ENCODE measurements around the gene BCL2.
"Not testable (repeated sequence)": the region's sequence is repeated elsewhere in the genome, so short reads cannot be mapped to it uniquely, and the experiment has no call there.

Gene BCL2

DNA sequence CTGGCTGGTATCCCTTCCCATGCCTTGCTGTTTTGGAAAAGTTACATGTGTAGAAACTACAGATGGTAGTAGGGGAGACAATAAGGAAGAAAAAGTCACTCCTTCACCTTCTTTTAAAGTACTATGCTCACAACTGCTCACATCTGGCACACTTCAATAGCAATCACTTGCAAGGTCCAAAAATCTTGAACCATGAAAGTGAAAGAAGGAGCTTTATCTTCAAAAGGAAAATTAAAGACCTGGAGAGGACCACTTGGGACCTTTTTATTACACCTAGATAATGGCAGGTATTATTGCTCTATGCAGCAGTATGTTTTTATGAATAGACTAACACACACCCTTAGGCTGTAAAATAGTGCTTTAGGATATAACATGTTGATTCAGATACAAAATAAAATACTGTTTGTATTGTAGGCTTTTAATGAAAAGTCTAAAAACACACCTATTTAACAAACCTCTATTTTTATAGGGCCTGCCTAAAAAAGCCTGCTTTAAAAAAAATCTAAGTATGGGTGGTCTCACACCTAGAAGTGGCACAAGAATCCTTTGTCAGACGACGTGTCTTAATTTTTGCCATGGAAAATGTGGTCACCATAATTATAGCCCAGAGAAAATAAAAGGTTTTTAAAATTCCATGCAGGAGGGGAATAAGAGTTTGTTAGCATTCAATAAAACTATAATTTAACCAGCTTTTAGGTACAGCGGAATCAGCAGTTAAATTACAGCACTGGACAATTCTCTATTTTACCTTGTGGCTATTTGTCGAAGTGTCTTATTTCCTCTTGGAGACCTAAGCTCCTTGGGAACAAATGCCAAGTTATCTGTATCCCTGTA lies 124.0 kb downstream of the BCL2 start:
- H3K9me3 ChIP-seq (ENCODE audit: control insufficient read depth, low read length), result no peaks in the 10 kb centered on the region
- H3K36me3 ChIP-seq (ENCODE audit: control insufficient read depth, insufficient read depth, low read length), result no peaks in the 10 kb centered on the region
- no peaks in the 10 kb centered on the region for H3K4me1 ChIP-seq (ENCODE audit: control insufficient read depth, insufficient read depth, low read length, poor library complexity, severe bottlenecking)
- no peak overlapping the region for H3K4me3 ChIP-seq (ENCODE audit: extremely low read depth, insufficient read depth, low read length, poor library complexity, severe bottlenecking)
- 92 to 100% methylated on average over 2 of the region's 4 CpGs for WGBS, 2 experiments (ENCODE audit: insufficient coverage in 2 of 2)
- H3K27ac ChIP-seq (ENCODE audit: low read depth, low read length, severe bottlenecking), result no peak overlapping the region

DNA sequence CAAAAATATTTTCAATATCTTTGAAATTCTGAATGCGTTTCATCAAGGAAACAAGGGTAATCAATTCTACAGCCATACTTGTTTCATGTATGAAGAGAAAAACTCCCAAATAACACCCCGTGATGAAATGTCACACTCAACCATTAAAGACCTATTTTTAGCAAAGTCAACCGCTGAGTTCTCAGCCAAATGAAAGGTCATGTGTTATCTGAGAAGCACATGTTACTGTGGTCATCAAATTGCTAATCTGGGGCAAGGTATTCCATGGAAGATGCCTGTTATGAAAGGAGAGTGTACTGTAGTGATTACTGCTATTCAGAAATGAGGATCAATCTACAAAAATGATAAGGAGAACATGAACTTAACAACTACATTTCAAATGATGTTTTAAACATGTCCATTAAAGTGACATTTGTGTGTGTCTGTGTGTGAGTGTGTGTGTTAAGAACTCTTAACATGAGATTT lies 126.7 kb downstream of the BCL2 start:
- 100% methylated on average over 2 of the region's 3 CpGs; no CpG with 5 or more reads in 1 of the 2 experiments for WGBS, 2 experiments (ENCODE audit: insufficient coverage in 2 of 2)
- no peaks in the 10 kb centered on the region for H3K36me3 ChIP-seq (ENCODE audit: control insufficient read depth, insufficient read depth, low read length)
- no peak overlapping the region for H3K4me3 ChIP-seq (ENCODE audit: extremely low read depth, insufficient read depth, low read length, poor library complexity, severe bottlenecking)
- no peak overlapping the region for H3K27ac ChIP-seq (ENCODE audit: low read depth, low read length, severe bottlenecking)
- H3K9me3 ChIP-seq (ENCODE audit: control insufficient read depth, low read length), result no peaks in the 10 kb centered on the region
- no peaks in the 10 kb centered on the region for H3K4me1 ChIP-seq (ENCODE audit: control insufficient read depth, insufficient read depth, low read length, poor library complexity, severe bottlenecking)

DNA sequence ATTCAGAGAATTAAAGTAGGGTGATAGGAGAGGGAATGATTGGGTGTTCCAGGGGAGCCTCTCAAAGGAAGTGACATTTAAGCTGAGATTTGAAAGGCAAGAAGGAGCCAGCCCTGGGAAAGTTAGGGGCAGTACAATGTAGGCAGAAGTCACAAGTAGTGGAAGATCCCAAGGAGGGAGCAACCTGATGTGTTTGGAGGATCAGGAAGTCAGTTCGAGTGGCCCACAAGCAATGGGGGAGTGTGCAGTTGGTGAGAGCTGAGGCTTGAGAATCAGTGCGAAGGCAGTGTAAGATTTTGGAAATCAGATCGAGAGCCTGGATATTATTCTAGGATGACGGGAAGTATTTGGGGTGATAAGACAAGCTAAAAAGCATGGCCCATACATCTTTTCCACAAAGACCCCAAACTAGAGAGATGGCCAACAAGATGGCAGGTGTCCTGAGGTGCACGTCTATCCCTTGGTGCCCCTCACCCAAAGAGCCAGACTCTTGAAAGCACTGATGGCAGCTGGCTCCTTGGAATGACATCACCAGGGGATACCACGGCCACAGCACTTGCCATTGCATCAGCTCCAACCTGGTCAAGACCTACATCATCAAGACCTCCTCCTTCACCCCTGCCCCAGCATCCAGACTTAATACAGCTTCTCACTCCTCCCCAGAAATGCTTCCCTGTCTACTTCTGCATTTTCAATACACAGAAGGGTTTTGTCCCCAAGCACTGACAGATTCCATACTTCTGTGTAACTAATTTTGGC lies 127.3 kb downstream of the BCL2 start:
- 79 to 91% methylated on average over 3 of the region's 6 CpGs for WGBS, 2 experiments (ENCODE audit: insufficient coverage in 2 of 2)
- Histone ChIP-seq H3K36me3 (ENCODE audit: control insufficient read depth, insufficient read depth, low read length) (no peaks in the 10 kb centered on the region), H3K4me3 (ENCODE audit: extremely low read depth, insufficient read depth, low read length, poor library complexity, severe bottlenecking) (no peak overlapping the region), H3K4me1 (ENCODE audit: control insufficient read depth, insufficient read depth, low read length, poor library complexity, severe bottlenecking) (no peaks in the 10 kb centered on the region), H3K27ac (ENCODE audit: low read depth, low read length, severe bottlenecking) (no peak overlapping the region), H3K9me3 (ENCODE audit: control insufficient read depth, low read length) (no peaks in the 10 kb centered on the region)

DNA sequence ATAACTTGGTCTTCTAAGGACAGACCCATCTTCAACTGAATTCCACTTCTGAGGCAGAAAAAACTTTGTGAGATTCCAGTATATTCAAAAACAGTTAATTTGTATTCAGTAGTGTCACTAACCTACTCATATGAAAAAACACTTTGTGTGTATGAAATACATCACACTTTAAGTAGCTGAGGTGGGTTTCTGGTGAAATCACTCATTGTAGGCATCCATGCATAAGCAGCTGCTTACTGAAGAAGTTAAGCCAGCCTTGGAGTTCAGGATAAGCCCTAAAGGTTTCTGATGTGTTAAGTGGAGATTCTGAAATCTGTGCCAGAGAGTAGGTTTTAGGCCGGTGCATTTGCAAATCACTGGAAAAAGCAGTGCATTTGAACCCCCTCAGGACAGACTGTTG lies 128.2 kb downstream of the BCL2 start:
- 89% methylated on average over 1 of the region's 1 CpG; no CpG with 5 or more reads in 1 of the 2 experiments for WGBS, 2 experiments (ENCODE audit: insufficient coverage in 2 of 2)
- Histone ChIP-seq H3K9me3 (ENCODE audit: control insufficient read depth, low read length) (no peaks in the 10 kb centered on the region), H3K36me3 (ENCODE audit: control insufficient read depth, insufficient read depth, low read length) (no peaks in the 10 kb centered on the region), H3K27ac (ENCODE audit: low read depth, low read length, severe bottlenecking) (no peak overlapping the region), H3K4me3 (ENCODE audit: extremely low read depth, insufficient read depth, low read length, poor library complexity, severe bottlenecking) (no peak overlapping the region), H3K4me1 (ENCODE audit: control insufficient read depth, insufficient read depth, low read length, poor library complexity, severe bottlenecking) (no peaks in the 10 kb centered on the region)

DNA sequence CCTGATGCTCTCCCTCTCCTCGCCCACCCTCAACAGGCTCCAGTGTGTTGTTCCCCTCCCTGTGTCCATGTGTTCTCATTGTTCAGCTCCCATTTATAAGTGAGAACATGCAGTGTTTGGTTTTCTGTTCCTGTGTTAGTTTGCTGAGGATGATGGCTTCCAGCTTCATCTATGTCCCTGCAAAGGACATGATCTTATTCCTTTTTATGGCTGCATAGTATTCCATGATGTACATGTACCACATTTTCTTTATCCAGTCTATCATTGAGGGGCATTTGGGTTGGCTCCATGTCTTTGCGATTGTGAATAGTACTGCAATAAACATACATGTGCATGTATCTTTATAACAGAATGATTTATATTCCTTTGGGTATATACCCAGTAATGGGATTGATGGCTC lies 128.7 kb downstream of the BCL2 start:
- H3K9me3 ChIP-seq (ENCODE audit: control insufficient read depth, low read length); H3K36me3 ChIP-seq (ENCODE audit: control insufficient read depth, insufficient read depth, low read length); H3K4me1 ChIP-seq (ENCODE audit: control insufficient read depth, insufficient read depth, low read length, poor library complexity, severe bottlenecking); H3K27ac ChIP-seq (ENCODE audit: low read depth, low read length, severe bottlenecking); H3K4me3 ChIP-seq (ENCODE audit: extremely low read depth, insufficient read depth, low read length, poor library complexity, severe bottlenecking): not testable (repeated sequence)
- 78% methylated on average over 1 of the region's 2 CpGs; no CpG with 5 or more reads in 1 of the 2 experiments for WGBS, 2 experiments (ENCODE audit: insufficient coverage in 2 of 2)

DNA sequence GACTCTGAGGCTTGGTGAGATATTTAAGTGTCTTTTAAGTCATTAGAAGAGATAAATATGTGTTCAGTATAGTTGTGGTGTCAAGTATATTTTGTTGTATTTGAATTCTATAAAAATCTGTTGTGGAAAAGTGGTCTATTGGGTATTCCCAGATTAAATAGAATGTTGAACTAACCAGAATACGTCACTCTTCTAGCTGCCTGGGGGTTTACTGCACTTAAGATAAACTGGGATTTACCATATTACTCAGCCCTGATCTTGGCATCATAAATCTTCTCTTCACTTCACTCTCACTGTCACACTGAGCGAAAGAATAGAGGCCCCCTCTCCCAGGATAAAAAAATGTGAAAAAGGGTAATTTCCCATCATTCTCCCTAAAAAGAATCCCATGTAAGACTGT lies 129.8 kb downstream of the BCL2 start:
- no peak overlapping the region for H3K27ac ChIP-seq (ENCODE audit: low read depth, low read length, severe bottlenecking)
- WGBS, 2 experiments (ENCODE audit: insufficient coverage in 2 of 2), result 100% methylated on average over 1 of the region's 2 CpGs; no CpG with 5 or more reads in 1 of the 2 experiments
- no peaks in the 10 kb centered on the region for H3K9me3 ChIP-seq (ENCODE audit: control insufficient read depth, low read length)
- H3K4me3 ChIP-seq (ENCODE audit: extremely low read depth, insufficient read depth, low read length, poor library complexity, severe bottlenecking), result no peak overlapping the region
- H3K4me1 ChIP-seq (ENCODE audit: control insufficient read depth, insufficient read depth, low read length, poor library complexity, severe bottlenecking), result no peaks in the 10 kb centered on the region
- no peaks in the 10 kb centered on the region for H3K36me3 ChIP-seq (ENCODE audit: control insufficient read depth, insufficient read depth, low read length)

DNA sequence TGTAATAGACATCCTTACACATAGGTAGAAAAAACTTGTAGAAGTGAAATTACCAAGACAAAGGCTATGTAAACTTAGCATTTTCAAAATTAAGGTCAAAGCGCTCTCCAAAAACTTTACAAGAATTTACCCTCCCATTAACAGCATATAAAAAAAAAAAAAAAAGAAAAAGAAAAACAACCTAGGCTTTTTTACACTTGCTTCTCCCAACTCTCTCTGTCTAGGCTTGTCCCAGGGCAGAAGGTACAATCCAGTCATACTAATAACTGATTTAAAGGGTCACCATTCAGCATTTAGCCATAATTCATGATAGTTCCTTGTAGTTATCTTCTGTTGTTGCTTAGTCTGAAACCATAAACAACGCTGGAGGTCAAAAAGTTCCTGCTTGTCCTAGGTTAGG lies 130.5 kb downstream of the BCL2 start:
- Histone ChIP-seq H3K4me3 (ENCODE audit: extremely low read depth, insufficient read depth, low read length, poor library complexity, severe bottlenecking) (no peak overlapping the region), H3K9me3 (ENCODE audit: control insufficient read depth, low read length) (no peaks in the 10 kb centered on the region), H3K27ac (ENCODE audit: low read depth, low read length, severe bottlenecking) (no peak overlapping the region), H3K4me1 (ENCODE audit: control insufficient read depth, insufficient read depth, low read length, poor library complexity, severe bottlenecking) (no peaks in the 10 kb centered on the region), H3K36me3 (ENCODE audit: control insufficient read depth, insufficient read depth, low read length) (no peaks in the 10 kb centered on the region)
- no CpG with 5 or more reads among the region's 2 CpGs for WGBS, 2 experiments (ENCODE audit: insufficient coverage in 2 of 2)

DNA sequence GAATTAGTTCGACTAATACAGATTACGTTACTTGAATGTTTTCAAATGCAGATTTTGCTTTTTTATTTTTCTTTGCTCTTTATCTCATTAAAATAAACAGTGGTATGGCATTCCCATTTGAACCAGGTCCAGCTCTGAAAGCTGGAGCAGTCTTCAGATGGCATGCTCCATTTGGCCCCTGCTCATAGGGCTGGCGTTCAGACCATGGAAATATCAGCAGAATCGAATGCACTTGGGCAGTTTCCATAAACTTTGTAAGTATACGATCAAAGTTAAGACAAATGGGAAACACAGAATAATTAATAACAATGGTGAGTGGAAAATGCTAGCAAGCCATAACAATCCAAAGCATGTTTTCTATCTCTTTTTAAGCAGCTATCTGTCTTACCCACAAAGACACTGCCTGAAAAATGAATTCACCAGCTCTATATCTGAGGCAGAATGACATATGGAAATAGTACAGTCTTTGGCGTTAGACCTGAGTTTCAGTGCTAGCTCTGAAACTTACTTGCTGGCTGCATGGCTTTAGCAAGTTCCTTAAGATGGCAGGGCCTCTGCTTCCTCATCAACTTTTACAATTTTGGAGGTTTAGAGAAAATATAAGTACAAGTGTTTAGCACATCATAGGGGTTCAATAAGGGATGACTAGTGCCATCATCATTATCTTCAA lies 131.6 kb downstream of the BCL2 start:
- Histone ChIP-seq H3K4me1 (ENCODE audit: control insufficient read depth, insufficient read depth, low read length, poor library complexity, severe bottlenecking) (no peaks in the 10 kb centered on the region), H3K9me3 (ENCODE audit: control insufficient read depth, low read length) (no peaks in the 10 kb centered on the region), H3K36me3 (ENCODE audit: control insufficient read depth, insufficient read depth, low read length) (no peaks in the 10 kb centered on the region), H3K27ac (ENCODE audit: low read depth, low read length, severe bottlenecking) (no peak overlapping the region), H3K4me3 (ENCODE audit: extremely low read depth, insufficient read depth, low read length, poor library complexity, severe bottlenecking) (no peak overlapping the region)
- WGBS, 2 experiments (ENCODE audit: insufficient coverage in 2 of 2), result 97% methylated on average over 5 of the region's 6 CpGs; no CpG with 5 or more reads in 1 of the 2 experiments

DNA sequence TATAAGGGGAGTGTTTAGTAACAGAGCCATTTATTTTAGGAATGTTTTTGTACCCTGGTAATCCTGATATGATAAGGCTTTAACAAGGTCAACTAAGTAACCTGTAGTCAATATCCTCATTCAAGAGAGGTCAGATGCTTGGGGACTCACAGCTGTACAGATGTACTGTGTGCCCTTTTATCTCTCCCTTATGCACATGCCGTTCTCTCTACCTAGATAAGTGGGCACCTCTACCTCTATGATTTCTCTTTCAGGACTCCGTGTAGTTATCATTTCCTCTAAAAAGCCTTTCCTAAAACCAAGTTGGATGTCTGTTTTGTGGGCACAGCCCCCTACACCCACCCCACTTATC lies 132.4 kb downstream of the BCL2 start:
- H3K27ac ChIP-seq (ENCODE audit: low read depth, low read length, severe bottlenecking), result no peak overlapping the region
- H3K4me3 ChIP-seq (ENCODE audit: extremely low read depth, insufficient read depth, low read length, poor library complexity, severe bottlenecking), result no peak overlapping the region
- no peaks in the 10 kb centered on the region for H3K36me3 ChIP-seq (ENCODE audit: control insufficient read depth, insufficient read depth, low read length)
- WGBS, 2 experiments (ENCODE audit: insufficient coverage in 2 of 2), result 100% methylated on average over 2 of the region's 2 CpGs
- no peaks in the 10 kb centered on the region for H3K9me3 ChIP-seq (ENCODE audit: control insufficient read depth, low read length)
- H3K4me1 ChIP-seq (ENCODE audit: control insufficient read depth, insufficient read depth, low read length, poor library complexity, severe bottlenecking), result no peaks in the 10 kb centered on the region

DNA sequence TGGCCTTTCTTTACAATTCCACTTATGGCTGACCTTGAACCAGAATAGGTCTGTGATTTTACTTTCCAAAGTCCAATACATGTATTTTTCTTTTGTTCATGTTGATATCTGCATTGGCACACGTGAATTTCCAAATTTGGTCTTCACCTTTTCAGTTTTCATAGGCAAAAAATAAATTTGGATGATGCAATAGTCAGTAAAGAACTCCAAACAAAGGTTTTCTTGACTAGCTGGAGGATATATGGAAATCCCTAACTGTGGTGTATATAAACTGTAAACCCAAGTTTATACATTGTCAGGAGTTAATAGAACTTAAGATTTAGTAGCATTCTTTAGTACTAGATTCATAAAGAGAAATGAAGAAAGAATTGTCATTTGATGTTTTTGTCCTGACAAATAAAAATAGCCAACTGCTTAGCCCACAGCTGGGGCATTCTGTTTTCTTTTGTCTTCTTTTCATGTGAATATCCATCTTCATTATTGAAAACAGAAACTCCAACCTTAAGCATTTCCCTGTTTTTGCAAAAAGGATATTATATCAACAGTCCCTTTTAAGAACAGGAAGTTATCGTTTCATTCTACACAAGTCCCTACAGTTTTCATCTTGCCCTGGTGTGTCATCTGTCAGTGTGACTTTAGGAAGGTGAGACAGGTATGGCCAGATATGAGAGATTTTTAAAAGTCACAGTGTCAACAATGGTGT lies 132.9 kb downstream of the BCL2 start:
- H3K36me3 ChIP-seq (ENCODE audit: control insufficient read depth, insufficient read depth, low read length), result no peaks in the 10 kb centered on the region
- H3K9me3 ChIP-seq (ENCODE audit: control insufficient read depth, low read length), result no peaks in the 10 kb centered on the region
- H3K4me3 ChIP-seq (ENCODE audit: extremely low read depth, insufficient read depth, low read length, poor library complexity, severe bottlenecking), result no peak overlapping the region
- H3K27ac ChIP-seq (ENCODE audit: low read depth, low read length, severe bottlenecking), result no peak overlapping the region
- H3K4me1 ChIP-seq (ENCODE audit: control insufficient read depth, insufficient read depth, low read length, poor library complexity, severe bottlenecking), result no peaks in the 10 kb centered on the region
- no CpG with 5 or more reads among the region's 2 CpGs for WGBS, 2 experiments (ENCODE audit: insufficient coverage in 2 of 2)

All from mesodermal cell (in vitro differentiated cells).